Measurements from ENCODE around the gene SEC24A.
"Not testable (repeated sequence)": the region's sequence is repeated elsewhere in the genome, so short reads cannot be mapped to it uniquely, and the experiment has no call there.

The SEC24A gene

DNA sequence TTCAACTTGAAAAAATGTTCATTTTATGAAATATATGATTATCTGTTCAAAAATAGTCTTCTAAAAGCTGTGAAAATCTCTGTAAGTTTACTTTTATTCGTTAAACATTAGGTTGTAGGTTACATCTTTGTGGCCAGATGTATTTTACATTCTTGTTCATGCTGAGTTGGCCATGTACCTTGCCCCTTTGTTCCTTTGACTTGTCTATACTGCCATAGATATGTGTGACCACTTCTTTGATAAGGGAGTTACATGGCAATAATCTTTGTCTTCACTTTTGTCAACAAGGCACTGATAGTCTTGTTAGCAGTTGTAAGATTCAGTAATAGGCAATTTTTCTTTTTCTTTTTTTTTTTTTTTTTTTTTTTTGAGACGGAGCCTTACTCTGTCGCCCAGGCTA lies 15.9 kb downstream of the SEC24A start:
- Histone ChIP-seq H3K4me3 (ENCODE audit: insufficient read depth, low read length, poor library complexity, severe bottlenecking) (no peak overlapping the region), H2AFZ (ENCODE audit: low read depth, low read length, severe bottlenecking) (no peak overlapping the region), H3K79me2 (ENCODE audit: insufficient read depth, low read length) (peaks cover 55% of the 10 kb centered on the region), H3K27ac (ENCODE audit: low read depth, low read length) (no peak overlapping the region), H3K36me3 (ENCODE audit: low read length) (peaks cover 16% of the 10 kb centered on the region; the same call in 1 of the 2 replicates), H4K20me1 (ENCODE audit: low read depth, low read length) (no peaks in the 10 kb centered on the region; the same call in 1 of the 2 replicates), H3K9me3 (ENCODE audit: insufficient read depth, low read length) (no peaks in the 10 kb centered on the region), H3F3A (ENCODE audit: insufficient read depth) (no peaks in the 10 kb centered on the region), H3K27me3 (ENCODE audit: low read length) (no peaks in the 10 kb centered on the region), H3K4me2 (ENCODE audit: low read depth, low read length, poor library complexity, severe bottlenecking) (no peak overlapping the region), H3K9me2 (replicated peaks; ENCODE audit: insufficient read depth, low read length) (no peaks in the 10 kb centered on the region), H3K9ac (ENCODE audit: low read length) (no peak overlapping the region)
- no peak for TF ChIP-seq EZH2phosphoT487 (conservative IDR thresholded peaks at IDR 0.05; ENCODE audit: low read length)
- TF ChIP-seq, protein P1, sequence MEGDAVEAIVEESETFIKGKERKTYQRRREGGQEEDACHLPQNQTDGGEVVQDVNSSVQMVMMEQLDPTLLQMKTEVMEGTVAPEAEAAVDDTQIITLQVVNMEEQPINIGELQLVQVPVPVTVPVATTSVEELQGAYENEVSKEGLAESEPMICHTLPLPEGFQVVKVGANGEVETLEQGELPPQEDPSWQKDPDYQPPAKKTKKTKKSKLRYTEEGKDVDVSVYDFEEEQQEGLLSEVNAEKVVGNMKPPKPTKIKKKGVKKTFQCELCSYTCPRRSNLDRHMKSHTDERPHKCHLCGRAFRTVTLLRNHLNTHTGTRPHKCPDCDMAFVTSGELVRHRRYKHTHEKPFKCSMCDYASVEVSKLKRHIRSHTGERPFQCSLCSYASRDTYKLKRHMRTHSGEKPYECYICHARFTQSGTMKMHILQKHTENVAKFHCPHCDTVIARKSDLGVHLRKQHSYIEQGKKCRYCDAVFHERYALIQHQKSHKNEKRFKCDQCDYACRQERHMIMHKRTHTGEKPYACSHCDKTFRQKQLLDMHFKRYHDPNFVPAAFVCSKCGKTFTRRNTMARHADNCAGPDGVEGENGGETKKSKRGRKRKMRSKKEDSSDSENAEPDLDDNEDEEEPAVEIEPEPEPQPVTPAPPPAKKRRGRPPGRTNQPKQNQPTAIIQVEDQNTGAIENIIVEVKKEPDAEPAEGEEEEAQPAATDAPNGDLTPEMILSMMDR (IDR thresholded peaks at IDR 0.05; ENCODE audit: insufficient read depth, low read length, poor library complexity, severe bottlenecking) = no peak

DNA sequence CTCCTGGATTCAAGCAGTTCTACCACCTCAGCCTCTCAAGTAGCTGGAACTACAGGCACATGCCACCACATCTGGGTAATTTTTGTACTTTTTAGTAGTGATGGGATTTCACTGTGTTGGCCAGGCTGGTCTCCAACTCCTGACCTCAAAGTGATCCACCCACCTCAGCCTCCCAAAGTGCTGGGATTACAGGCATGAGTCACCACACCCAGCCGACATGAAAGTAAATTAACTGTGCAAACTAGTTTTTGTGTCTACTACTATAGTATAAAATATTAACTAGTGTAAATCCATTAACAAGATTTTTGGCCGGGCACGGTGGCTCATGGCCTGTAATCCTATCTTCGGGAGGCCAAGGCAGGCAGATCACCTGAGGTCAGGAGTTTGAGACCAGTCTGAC lies 25.0 kb downstream of the SEC24A start:
- not testable (repeated sequence) for H3K4me3 ChIP-seq (ENCODE audit: insufficient read depth, low read length, poor library complexity, severe bottlenecking); H3K9me3 ChIP-seq (ENCODE audit: insufficient read depth, low read length); H3K9ac ChIP-seq (ENCODE audit: low read length); H2AFZ ChIP-seq (ENCODE audit: low read depth, low read length, severe bottlenecking); H4K20me1 ChIP-seq (ENCODE audit: low read depth, low read length); H3K79me2 ChIP-seq (ENCODE audit: insufficient read depth, low read length); H3K27me3 ChIP-seq (ENCODE audit: low read length); H3K4me2 ChIP-seq (ENCODE audit: low read depth, low read length, poor library complexity, severe bottlenecking); H3K27ac ChIP-seq (ENCODE audit: low read depth, low read length); H3F3A ChIP-seq (ENCODE audit: insufficient read depth); H3K9me2 ChIP-seq (replicated peaks; ENCODE audit: insufficient read depth, low read length)
- H3K36me3 ChIP-seq (ENCODE audit: low read length) = peaks cover 22% of the 10 kb centered on the region

- peaks cover 31% of the 10 kb centered on the region; the same call in 1 of the 2 replicates for H3K36me3 ChIP-seq (ENCODE audit: low read length)
- not testable (repeated sequence) for H3K79me2 ChIP-seq (ENCODE audit: insufficient read depth, low read length); H3K27ac ChIP-seq (ENCODE audit: low read depth, low read length); H3K27me3 ChIP-seq (ENCODE audit: low read length); H3K9ac ChIP-seq (ENCODE audit: low read length); H3K9me2 ChIP-seq (replicated peaks; ENCODE audit: insufficient read depth, low read length); H3K4me2 ChIP-seq (ENCODE audit: low read depth, low read length, poor library complexity, severe bottlenecking); H4K20me1 ChIP-seq (ENCODE audit: low read depth, low read length); H3F3A ChIP-seq (ENCODE audit: insufficient read depth); H3K4me3 ChIP-seq (ENCODE audit: insufficient read depth, low read length, poor library complexity, severe bottlenecking); H3K9me3 ChIP-seq (ENCODE audit: insufficient read depth, low read length); H2AFZ ChIP-seq (ENCODE audit: low read depth, low read length, severe bottlenecking)
These were observed 28.8 kb downstream of the SEC24A start for GRCh38 chr5:134677357-134677756.

DNA sequence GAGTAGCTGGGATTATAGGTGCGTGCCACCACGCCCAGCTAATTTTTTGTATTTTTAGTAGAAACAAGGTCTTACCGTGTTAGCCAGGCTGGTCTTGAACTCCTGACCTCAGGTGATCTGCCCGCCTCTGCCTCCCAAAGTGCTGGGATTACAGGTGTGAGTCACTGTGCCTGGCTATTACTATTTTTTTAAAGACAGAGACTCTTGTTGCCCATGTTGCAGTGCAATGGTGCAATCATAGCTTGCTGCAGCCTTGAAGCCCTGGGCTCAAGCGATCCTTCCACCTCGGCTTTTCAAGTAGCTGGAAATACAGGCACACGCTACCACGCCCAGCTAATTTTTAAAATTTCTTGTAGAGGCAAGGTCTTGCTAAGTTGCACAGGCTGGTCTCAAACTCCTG lies 41.6 kb downstream of the SEC24A start:
- H3K27me3 ChIP-seq (ENCODE audit: low read length); H3K9me3 ChIP-seq (ENCODE audit: insufficient read depth, low read length); H4K20me1 ChIP-seq (ENCODE audit: low read depth, low read length); H3K27ac ChIP-seq (ENCODE audit: low read depth, low read length); H3K79me2 ChIP-seq (ENCODE audit: insufficient read depth, low read length); H3K9ac ChIP-seq (ENCODE audit: low read length); H3K4me3 ChIP-seq (ENCODE audit: insufficient read depth, low read length, poor library complexity, severe bottlenecking); H2AFZ ChIP-seq (ENCODE audit: low read depth, low read length, severe bottlenecking); H3K4me2 ChIP-seq (ENCODE audit: low read depth, low read length, poor library complexity, severe bottlenecking); H3F3A ChIP-seq (ENCODE audit: insufficient read depth); H3K9me2 ChIP-seq (replicated peaks; ENCODE audit: insufficient read depth, low read length): not testable (repeated sequence)
- H3K36me3 ChIP-seq (ENCODE audit: low read length) = peaks cover 28% of the 10 kb centered on the region; the same call in 1 of the 2 replicates

- no peak overlapping the region for H3K4me3 ChIP-seq (ENCODE audit: insufficient read depth, low read length, poor library complexity, severe bottlenecking)
- peaks cover 18% of the 10 kb centered on the region; the same call in 1 of the 2 replicates for H3K36me3 ChIP-seq (ENCODE audit: low read length)
- H3K27ac ChIP-seq (ENCODE audit: low read depth, low read length) = no peak overlapping the region
- H3K4me2 ChIP-seq (ENCODE audit: low read depth, low read length, poor library complexity, severe bottlenecking) = no peak overlapping the region
- H3K27me3 ChIP-seq (ENCODE audit: low read length) = no peaks in the 10 kb centered on the region
- H4K20me1 ChIP-seq (ENCODE audit: low read depth, low read length) = no peaks in the 10 kb centered on the region
- peaks cover 3% of the 10 kb centered on the region; the same call in 1 of the 2 replicates for H3F3A ChIP-seq (ENCODE audit: insufficient read depth)
- TF ChIP-seq, protein P1 (IDR thresholded peaks at IDR 0.05; ENCODE audit: insufficient read depth, low read length, poor library complexity, severe bottlenecking) = no peak
- no peak for TF ChIP-seq EZH2phosphoT487 (conservative IDR thresholded peaks at IDR 0.05; ENCODE audit: low read length)
- no peak overlapping the region for H3K9ac ChIP-seq (ENCODE audit: low read length)
- no peaks in the 10 kb centered on the region for H3K9me3 ChIP-seq (ENCODE audit: insufficient read depth, low read length)
- H2AFZ ChIP-seq (ENCODE audit: low read depth, low read length, severe bottlenecking) = no peak overlapping the region
- H3K9me2 ChIP-seq (replicated peaks; ENCODE audit: insufficient read depth, low read length) = no peaks in the 10 kb centered on the region
- no peaks in the 10 kb centered on the region for H3K79me2 ChIP-seq (ENCODE audit: insufficient read depth, low read length)
These were observed 44.1 kb downstream of the SEC24A start for GRCh38 chr5:134692722-134693121.

Data from SU-DHL-6 (cell line).